ENCODE measurements around the gene ERC2. TPM values are rescaled to one million over a fixed set of nuclear protein-coding genes. Genes with fewer than 3 reads are reported as not detected.
A peak's percentile ranks its signal among the peaks of the same experiment; 100 is the strongest.

Gene ERC2
- total RNA-seq, 4 donors from 2014 or later: 0.81 to 2.9 (median 1.6) TPM

DNA sequence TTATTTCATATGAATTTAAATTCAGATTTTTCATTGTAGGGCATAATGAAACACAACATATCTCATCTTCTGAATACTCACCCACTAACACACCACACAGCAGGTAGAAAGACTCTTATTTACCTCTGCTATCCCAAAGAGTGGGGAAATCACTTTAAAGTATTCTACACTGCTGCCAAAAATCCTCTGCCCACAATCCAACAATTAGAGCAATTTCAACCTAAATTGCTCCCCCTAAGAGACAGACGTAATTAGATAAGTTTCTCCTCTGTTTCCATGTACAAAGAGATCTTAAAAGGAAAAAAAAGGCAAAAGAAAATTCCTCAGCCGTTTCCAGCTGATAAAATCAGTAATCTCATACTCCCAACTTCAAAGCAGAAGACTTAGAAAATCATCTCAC is 331.8 kb downstream of the ERC2 start:
- H3K9me3 ChIP-seq: no peaks in the 10 kb centered on the region
- H3K27me3 ChIP-seq: no peaks in the 10 kb centered on the region
- H3K4me1 ChIP-seq: peaks cover 0 to 9% (median 4%) of the 10 kb centered on the region in 3 donors
- TF ChIP-seq POLR2AphosphoS5 (IDR thresholded peaks at IDR 0.05): no peak
- TF ChIP-seq EP300 (IDR thresholded peaks at IDR 0.05): no peak
- TF ChIP-seq, protein P1, sequence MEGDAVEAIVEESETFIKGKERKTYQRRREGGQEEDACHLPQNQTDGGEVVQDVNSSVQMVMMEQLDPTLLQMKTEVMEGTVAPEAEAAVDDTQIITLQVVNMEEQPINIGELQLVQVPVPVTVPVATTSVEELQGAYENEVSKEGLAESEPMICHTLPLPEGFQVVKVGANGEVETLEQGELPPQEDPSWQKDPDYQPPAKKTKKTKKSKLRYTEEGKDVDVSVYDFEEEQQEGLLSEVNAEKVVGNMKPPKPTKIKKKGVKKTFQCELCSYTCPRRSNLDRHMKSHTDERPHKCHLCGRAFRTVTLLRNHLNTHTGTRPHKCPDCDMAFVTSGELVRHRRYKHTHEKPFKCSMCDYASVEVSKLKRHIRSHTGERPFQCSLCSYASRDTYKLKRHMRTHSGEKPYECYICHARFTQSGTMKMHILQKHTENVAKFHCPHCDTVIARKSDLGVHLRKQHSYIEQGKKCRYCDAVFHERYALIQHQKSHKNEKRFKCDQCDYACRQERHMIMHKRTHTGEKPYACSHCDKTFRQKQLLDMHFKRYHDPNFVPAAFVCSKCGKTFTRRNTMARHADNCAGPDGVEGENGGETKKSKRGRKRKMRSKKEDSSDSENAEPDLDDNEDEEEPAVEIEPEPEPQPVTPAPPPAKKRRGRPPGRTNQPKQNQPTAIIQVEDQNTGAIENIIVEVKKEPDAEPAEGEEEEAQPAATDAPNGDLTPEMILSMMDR (IDR thresholded peaks at IDR 0.05): no peak
- TF ChIP-seq POLR2A (IDR thresholded peaks at IDR 0.05): no peak
- 42 to 64% methylated on average over 2 of the region's 2 CpGs for WGBS, 2 donors (ENCODE audit: low coverage in 1 of 2)
- H3K4me3 ChIP-seq: no peak overlapping the region
- no peak for ATAC-seq
- no peaks in the 10 kb centered on the region for H3K36me3 ChIP-seq
- H3K27ac ChIP-seq: no peak overlapping the region

DNA sequence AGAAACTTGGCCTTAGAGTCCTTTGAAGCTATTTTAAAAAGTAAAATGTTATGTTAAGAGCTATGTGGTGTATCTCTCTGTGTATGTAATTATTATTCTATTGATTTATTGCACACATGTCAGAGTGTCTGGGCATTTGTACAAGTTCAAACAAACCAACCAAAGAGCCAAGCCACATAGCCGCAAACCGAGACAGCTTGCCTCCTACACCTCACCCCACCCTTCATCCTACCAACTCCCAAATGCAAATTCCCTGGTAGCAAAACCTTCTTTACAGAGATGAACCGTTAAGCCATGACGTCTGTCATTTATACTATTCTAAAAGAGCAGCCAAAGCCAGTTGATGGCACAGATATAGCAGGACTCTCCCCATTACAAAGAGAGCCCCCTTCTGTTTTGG is 332.3 kb downstream of the ERC2 start:
- H3K27ac ChIP-seq: no peak overlapping the region
- TF ChIP-seq EP300 (IDR thresholded peaks at IDR 0.05): no peak
- no peak for TF ChIP-seq POLR2A (IDR thresholded peaks at IDR 0.05)
- TF ChIP-seq, protein P1 (IDR thresholded peaks at IDR 0.05): no peak
- H3K4me1 ChIP-seq: peaks cover 0 to 9% (median 4%) of the 10 kb centered on the region in 3 donors
- 53 to 73% methylated on average over 3 to 4 of the region's 4 CpGs for WGBS, 2 donors (ENCODE audit: low coverage in 1 of 2)
- no peaks in the 10 kb centered on the region for H3K27me3 ChIP-seq
- no peak overlapping the region for H3K4me3 ChIP-seq
- no peak for ATAC-seq
- H3K36me3 ChIP-seq: no peaks in the 10 kb centered on the region
- no peaks in the 10 kb centered on the region for H3K9me3 ChIP-seq

DNA sequence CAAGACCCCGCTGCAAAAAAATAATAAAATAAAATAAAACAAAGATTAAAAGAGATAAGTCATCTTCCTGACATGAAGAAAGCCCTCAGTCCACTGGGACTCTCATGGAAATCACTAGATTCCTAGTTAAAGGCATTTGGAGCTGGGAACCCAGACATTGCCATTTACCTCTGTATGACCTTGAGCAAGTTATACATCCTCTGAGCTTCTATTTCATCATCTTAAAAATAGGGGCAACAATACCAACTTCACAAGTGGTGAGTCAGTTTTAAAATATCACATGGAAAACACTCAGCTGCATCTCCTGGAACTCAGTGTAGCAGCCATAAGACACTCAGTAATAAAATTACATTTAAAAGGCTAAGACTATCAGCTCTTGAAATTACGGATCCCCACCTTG is 334.8 kb downstream of the ERC2 start:
- Histone ChIP-seq H3K4me1 (peaks cover 0 to 9% (median 4%) of the 10 kb centered on the region in 3 donors), H3K36me3 (no peaks in the 10 kb centered on the region), H3K4me3 (no peak overlapping the region), H3K27me3 (no peaks in the 10 kb centered on the region), H3K9me3 (no peaks in the 10 kb centered on the region), H3K27ac (no peak overlapping the region)
- no peak for ATAC-seq
- WGBS, 2 donors (ENCODE audit: low coverage in 1 of 2): 77 to 83% methylated on average over 2 of the region's 2 CpGs
- no peak for TF ChIP-seq POLR2AphosphoS5 (IDR thresholded peaks at IDR 0.05)
- TF ChIP-seq, protein P1 (IDR thresholded peaks at IDR 0.05): no peak
- no peak for TF ChIP-seq POLR2A (IDR thresholded peaks at IDR 0.05)
- TF ChIP-seq EP300 (IDR thresholded peaks at IDR 0.05): no peak

DNA sequence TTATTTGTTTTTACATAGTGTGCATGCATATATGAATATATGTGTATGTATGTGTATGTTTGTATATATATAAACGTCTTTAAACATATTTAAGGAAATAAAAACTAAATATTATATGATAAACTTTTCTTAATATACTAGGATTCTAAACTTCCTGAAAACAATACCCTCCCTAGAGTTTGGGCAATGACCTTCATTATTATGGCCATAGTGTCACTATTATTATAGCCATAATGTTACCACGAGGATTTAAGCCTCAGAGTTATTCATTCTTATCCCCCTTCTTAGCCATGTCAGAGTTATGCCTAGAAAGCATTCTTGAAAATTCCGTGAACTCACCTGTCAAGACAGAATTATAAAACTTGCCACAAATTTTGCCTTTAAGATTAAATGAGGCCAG is 335.5 kb downstream of the ERC2 start:
- Histone ChIP-seq H3K27me3 (no peaks in the 10 kb centered on the region), H3K4me1 (peaks cover 0 to 9% (median 4%) of the 10 kb centered on the region in 3 donors), H3K36me3 (no peaks in the 10 kb centered on the region), H3K9me3 (no peaks in the 10 kb centered on the region), H3K4me3 (no peak overlapping the region), H3K27ac (no peak overlapping the region)
- ATAC-seq: no peak
- WGBS, 2 donors (ENCODE audit: low coverage in 1 of 2): 79 to 86% methylated on average over 3 of the region's 3 CpGs
- TF ChIP-seq POLR2AphosphoS5 (IDR thresholded peaks at IDR 0.05): no peak
- TF ChIP-seq, protein P1 (IDR thresholded peaks at IDR 0.05): no peak
- no peak for TF ChIP-seq POLR2A (IDR thresholded peaks at IDR 0.05)
- no peak for TF ChIP-seq EP300 (IDR thresholded peaks at IDR 0.05)

DNA sequence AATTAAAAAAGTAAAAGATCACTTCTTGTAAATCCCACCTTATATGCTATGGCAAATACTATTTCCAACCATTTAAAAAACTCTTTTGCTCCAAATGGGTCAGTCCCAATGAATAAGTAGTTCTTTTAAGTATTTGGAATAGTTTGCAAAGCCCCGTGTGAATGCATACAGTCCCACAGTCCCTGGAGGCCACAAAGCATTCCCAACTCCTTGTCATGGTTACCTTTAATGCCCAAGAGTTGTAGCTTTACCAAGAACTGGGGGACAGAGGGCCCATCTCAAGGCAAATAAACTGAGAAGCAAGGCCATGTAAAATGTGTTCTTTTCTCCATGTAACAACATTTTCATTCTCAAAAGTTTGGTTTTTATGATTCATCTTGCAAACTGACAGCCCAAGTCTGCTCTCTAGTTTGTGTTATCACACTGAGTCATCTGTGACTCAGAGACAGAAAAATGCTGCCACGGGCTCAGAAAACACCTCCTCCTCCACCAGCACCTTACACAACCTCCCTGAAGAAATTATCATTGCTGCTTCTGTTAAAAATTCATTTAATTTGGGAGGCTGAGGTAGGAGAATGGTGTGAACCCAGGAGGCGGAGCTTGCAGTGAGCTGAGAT is 336.2 kb downstream of the ERC2 start:
- no peak overlapping the region for H3K4me3 ChIP-seq
- H3K9me3 ChIP-seq: no peaks in the 10 kb centered on the region
- no peaks in the 10 kb centered on the region for H3K36me3 ChIP-seq
- H3K27ac ChIP-seq: peak overlapping the region in 2 of 4 donors; percentile 8 to 26
- H3K27me3 ChIP-seq: no peaks in the 10 kb centered on the region
- TF ChIP-seq, protein P1 (IDR thresholded peaks at IDR 0.05): no peak
- no peak for TF ChIP-seq POLR2AphosphoS5 (IDR thresholded peaks at IDR 0.05)
- TF ChIP-seq EP300 (IDR thresholded peaks at IDR 0.05): no peak
- TF ChIP-seq POLR2A (IDR thresholded peaks at IDR 0.05): no peak
- H3K4me1 ChIP-seq: peaks cover 0 to 9% (median 4%) of the 10 kb centered on the region in 3 donors
- peak; percentile 85 for ATAC-seq
- 25 to 36% methylated on average over 3 of the region's 3 CpGs for WGBS, 2 donors (ENCODE audit: low coverage in 1 of 2)
